Measurements from ENCODE around the gene ZMYM4.

GRCh38 chr1:35264871-35265270, 3.6 kb upstream of the ZMYM4 start:
- no peak for TF ChIP-seq EGR1 (IDR thresholded peaks at IDR 0.05; ENCODE audit: borderline replicate concordance in 1 of 2, low read depth in 2 of 2, low read length in 2 of 2)
- TF ChIP-seq, protein P1, sequence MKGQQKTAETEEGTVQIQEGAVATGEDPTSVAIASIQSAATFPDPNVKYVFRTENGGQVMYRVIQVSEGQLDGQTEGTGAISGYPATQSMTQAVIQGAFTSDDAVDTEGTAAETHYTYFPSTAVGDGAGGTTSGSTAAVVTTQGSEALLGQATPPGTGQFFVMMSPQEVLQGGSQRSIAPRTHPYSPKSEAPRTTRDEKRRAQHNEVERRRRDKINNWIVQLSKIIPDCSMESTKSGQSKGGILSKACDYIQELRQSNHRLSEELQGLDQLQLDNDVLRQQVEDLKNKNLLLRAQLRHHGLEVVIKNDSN (IDR thresholded peaks at IDR 0.05; ENCODE audit: borderline replicate concordance, extremely low read length, insufficient read depth, low read depth, low read length), result no peak
- TF ChIP-seq NRF1 (conservative IDR thresholded peaks at IDR 0.05; ENCODE audit: low read depth, low read length), result no peak
- TF ChIP-seq CTCF (IDR thresholded peaks at IDR 0.05 in 2 of 3, conservative IDR thresholded peaks at IDR 0.05 in 1 of 3; ENCODE audit: control insufficient read depth in 2 of 3, extremely low read depth in 1 of 3, insufficient read depth in 1 of 3, low read depth in 3 of 3, low read length in 3 of 3), result no peak
- TF ChIP-seq REST (IDR thresholded peaks at IDR 0.05; ENCODE audit: low read depth, low read length), result no peak
- no peak for TF ChIP-seq SUZ12 (IDR thresholded peaks at IDR 0.05; ENCODE audit: unreplicated experiment)
- no peak for TF ChIP-seq TCF3 (IDR thresholded peaks at IDR 0.05; ENCODE audit: borderline replicate concordance, insufficient read depth, low read depth, low read length)
- TF ChIP-seq USF2 (IDR thresholded peaks at IDR 0.05; ENCODE audit: borderline replicate concordance, low read depth, low read length), result no peak

Measured in GM12878 (cell line).